Measurements from ENCODE around the gene TCAIM. TPM values are rescaled to one million over a fixed set of nuclear protein-coding genes. Genes with fewer than 3 reads are reported as not detected.

TCAIM gene
- total RNA-seq, 1 experiment from 2014 or later: 18.4 TPM

DNA sequence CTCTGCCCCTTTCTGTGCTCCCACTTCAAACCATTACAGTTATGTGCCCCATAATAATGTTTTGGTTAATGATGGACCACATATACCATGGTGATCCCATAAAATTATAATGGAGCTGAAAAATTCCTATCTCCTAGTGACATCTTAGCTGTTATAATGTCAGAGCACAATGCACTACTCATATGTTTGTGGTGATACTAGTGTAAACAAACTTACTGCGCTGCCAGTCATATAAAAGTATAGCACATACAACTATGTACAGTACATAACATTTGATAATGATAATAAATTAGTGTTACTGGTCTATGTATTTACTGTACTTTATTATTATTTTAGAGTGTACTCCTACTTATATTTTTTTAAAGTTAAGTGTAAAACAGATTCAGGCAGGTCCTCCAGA lies 45.6 kb upstream of the TCAIM start:
- CTCF ChIA-PET: no interaction called here
- Histone ChIP-seq H3K27me3 (ENCODE audit: insufficient read depth, low read length) (no peaks in the 10 kb centered on the region), H2AFZ (ENCODE audit: low read depth, low read length, poor library complexity, severe bottlenecking) (no peak overlapping the region), H3K36me3 (ENCODE audit: control insufficient read depth in 1 of 2, insufficient read depth in 2 of 2, low read length in 2 of 2) (no peaks in the 10 kb centered on the region), H3K4me3 (replicated peaks in 1 of 2; ENCODE audit: low read depth in 1 of 2, low read length in 2 of 2) (no peak overlapping the region), H3K79me2 (ENCODE audit: insufficient read depth, low read length) (no peaks in the 10 kb centered on the region), H3K27ac (ENCODE audit: low read depth, low read length) (no peak overlapping the region), H3K9ac (ENCODE audit: low read length) (no peak overlapping the region), H3K4me2 (ENCODE audit: low read length) (no peak overlapping the region), H3K9me2 (ENCODE audit: insufficient read depth) (no peaks in the 10 kb centered on the region), H4K20me1 (ENCODE audit: insufficient read depth) (no peaks in the 10 kb centered on the region), H3K4me1 (ENCODE audit: control insufficient read depth in 1 of 2, insufficient read depth in 2 of 2, low read length in 2 of 2) (peaks cover 0 to 21% of the 10 kb centered on the region in 2 experiments; a peak in 2 of 4 replicates), H3K9me3 (ENCODE audit: control insufficient read depth in 1 of 2, insufficient read depth in 1 of 2, low read depth in 1 of 2, low read length in 2 of 2) (no peaks in the 10 kb centered on the region)
- BruUV-seq (replicated peaks): no TSS peak
- no peak for TF ChIP-seq EZH2 (IDR thresholded peaks at IDR 0.05)
- TF ChIP-seq, protein P1, sequence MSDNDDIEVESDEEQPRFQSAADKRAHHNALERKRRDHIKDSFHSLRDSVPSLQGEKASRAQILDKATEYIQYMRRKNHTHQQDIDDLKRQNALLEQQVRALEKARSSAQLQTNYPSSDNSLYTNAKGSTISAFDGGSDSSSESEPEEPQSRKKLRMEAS (IDR thresholded peaks at IDR 0.05): no peak
- TF ChIP-seq CBX3 (IDR thresholded peaks at IDR 0.05; ENCODE audit: low read depth): no peak
- TF ChIP-seq SIN3A (IDR thresholded peaks at IDR 0.05; ENCODE audit: low read depth): no peak
- TF ChIP-seq, protein P2, sequence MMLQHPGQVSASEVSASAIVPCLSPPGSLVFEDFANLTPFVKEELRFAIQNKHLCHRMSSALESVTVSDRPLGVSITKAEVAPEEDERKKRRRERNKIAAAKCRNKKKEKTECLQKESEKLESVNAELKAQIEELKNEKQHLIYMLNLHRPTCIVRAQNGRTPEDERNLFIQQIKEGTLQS (IDR thresholded peaks at IDR 0.05): no peak
- no peak for TF ChIP-seq ELF1 (IDR thresholded peaks at IDR 0.05; ENCODE audit: borderline replicate concordance, low read depth)
- no peak for TF ChIP-seq POLR2A (IDR thresholded peaks at IDR 0.05; ENCODE audit: borderline replicate concordance, extremely low read depth, insufficient read depth, insufficient read length)
- TF ChIP-seq YY1 (IDR thresholded peaks at IDR 0.05; ENCODE audit: extremely low read depth, insufficient replicate concordance, low read depth, low read length): no peak
- TF ChIP-seq, protein P3, sequence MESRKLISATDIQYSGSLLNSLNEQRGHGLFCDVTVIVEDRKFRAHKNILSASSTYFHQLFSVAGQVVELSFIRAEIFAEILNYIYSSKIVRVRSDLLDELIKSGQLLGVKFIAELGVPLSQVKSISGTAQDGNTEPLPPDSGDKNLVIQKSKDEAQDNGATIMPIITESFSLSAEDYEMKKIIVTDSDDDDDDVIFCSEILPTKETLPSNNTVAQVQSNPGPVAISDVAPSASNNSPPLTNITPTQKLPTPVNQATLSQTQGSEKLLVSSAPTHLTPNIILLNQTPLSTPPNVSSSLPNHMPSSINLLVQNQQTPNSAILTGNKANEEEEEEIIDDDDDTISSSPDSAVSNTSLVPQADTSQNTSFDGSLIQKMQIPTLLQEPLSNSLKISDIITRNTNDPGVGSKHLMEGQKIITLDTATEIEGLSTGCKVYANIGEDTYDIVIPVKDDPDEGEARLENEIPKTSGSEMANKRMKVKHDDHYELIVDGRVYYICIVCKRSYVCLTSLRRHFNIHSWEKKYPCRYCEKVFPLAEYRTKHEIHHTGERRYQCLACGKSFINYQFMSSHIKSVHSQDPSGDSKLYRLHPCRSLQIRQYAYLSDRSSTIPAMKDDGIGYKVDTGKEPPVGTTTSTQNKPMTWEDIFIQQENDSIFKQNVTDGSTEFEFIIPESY (IDR thresholded peaks at IDR 0.05; ENCODE audit: extremely low read depth, insufficient replicate concordance, low read length): no peak
- intact Hi-C loops (cut with micrococcal nuclease): no loop called here
- RAD21 ChIA-PET (ENCODE audit: low non-redundant PET in 1 of 2, low total read pairs in 2 of 2, uncharacterized antibody in 2 of 2, unreplicated experiment in 2 of 2): no interaction called here
- POLR2A ChIA-PET: no interaction called here
- no peak for DNase-seq (ENCODE audit: low read depth, low spot score)
- ATAC-seq: no peak

Data from HCT116 (cell line).